HepG2 (cell line): ENCODE data around the gene GAS2L2. TPM values are rescaled to one million over a fixed set of nuclear protein-coding genes. Genes with fewer than 3 reads are reported as not detected.

ENCODE experiments used
- DZIP1 ChIP-seq: sonication (generic); formaldehyde crosslinking; IDR thresholded peaks from 2 replicates; pipeline ENCODE4 v1.5.0; 2020; ENCODE audit warnings: mild to moderate bottlenecking, missing genetic modification reagents
- MIXL1 ChIP-seq: IDR thresholded peaks from 2 replicates; pipeline ENCODE4 v1.6.1; 2016
- MLX ChIP-seq: IDR thresholded peaks from 2 replicates; pipeline ENCODE4 v1.6.1; 2016
- NBN ChIP-seq: fragments of 450-650 bp; conservative IDR thresholded peaks from 2 replicates; pipeline ENCODE4 v1.6.1; 2017
- THAP8 ChIP-seq: sonication (generic); formaldehyde crosslinking; IDR thresholded peaks from 2 replicates; pipeline ENCODE4 v1.5.1; 2020; ENCODE audit warnings: missing genetic modification reagents, mild to moderate bottlenecking, borderline replicate concordance
- ZNF318 ChIP-seq: sonication (generic); formaldehyde crosslinking; IDR thresholded peaks from 2 replicates; pipeline ENCODE4 v1.4.0; 2020; ENCODE audit warnings: mild to moderate bottlenecking, missing genetic modification reagents
- ZNF614 ChIP-seq: IDR thresholded peaks from 2 replicates; pipeline ENCODE4 v1.6.1; 2018; ENCODE audit warnings: missing biosample characterization, missing genetic modification reagents, inconsistent platforms, borderline replicate concordance
- ZSCAN21 ChIP-seq: sonication (generic); formaldehyde crosslinking; IDR thresholded peaks from 2 replicates; pipeline ENCODE4 v1.8.0; 2022; ENCODE audit warnings: mild to moderate bottlenecking, missing genetic modification reagents, moderate library complexity, borderline replicate concordance
- polyA plus RNA-seq, 8 experiments: library from polyadenylated mRNA; depleted of rRNA in 3 of 8; stranded (reverse) in 7 of 8; unstranded in 1 of 8; fragments of >200 nt; fragmentation: Illumina TruSeq in 4 of 8; extraction: Trizol in 4 of 8; gene quantifications; 2 replicates each; pipeline versions ENCODE4 v1.2.1 to v1.2.3, GENCODE V29; 2011 to 2016; ENCODE audit warnings: low read depth in 4 of 8, missing spikeins in 1 of 8, mixed read lengths in 1 of 8; ENCODE audit not compliant: insufficient read depth in 1 of 8
- total RNA-seq, 5 experiments: library from RNA; depleted of rRNA; stranded (reverse); fragments of >200 nt; fragmentation: Illumina TruSeq; extraction: Trizol; gene quantifications; 2 replicates each; pipeline ENCODE4 v1.2.3, GENCODE V29; 2016; ENCODE audit warnings: low read depth in 1 of 5
- TF ChIP-seq, protein P1 (sequence below): sonication (generic); formaldehyde crosslinking; IDR thresholded peaks from 2 replicates; pipeline ENCODE4 v1.4.0; 2020; ENCODE audit warnings: mild to moderate bottlenecking, missing genetic modification reagents

Gene GAS2L2
- total and polyA plus RNA-seq, 2 of the 13 experiments (the other 11 are each of a cell fraction or from before 2014, with no cell fraction given) = not detected

DNA sequence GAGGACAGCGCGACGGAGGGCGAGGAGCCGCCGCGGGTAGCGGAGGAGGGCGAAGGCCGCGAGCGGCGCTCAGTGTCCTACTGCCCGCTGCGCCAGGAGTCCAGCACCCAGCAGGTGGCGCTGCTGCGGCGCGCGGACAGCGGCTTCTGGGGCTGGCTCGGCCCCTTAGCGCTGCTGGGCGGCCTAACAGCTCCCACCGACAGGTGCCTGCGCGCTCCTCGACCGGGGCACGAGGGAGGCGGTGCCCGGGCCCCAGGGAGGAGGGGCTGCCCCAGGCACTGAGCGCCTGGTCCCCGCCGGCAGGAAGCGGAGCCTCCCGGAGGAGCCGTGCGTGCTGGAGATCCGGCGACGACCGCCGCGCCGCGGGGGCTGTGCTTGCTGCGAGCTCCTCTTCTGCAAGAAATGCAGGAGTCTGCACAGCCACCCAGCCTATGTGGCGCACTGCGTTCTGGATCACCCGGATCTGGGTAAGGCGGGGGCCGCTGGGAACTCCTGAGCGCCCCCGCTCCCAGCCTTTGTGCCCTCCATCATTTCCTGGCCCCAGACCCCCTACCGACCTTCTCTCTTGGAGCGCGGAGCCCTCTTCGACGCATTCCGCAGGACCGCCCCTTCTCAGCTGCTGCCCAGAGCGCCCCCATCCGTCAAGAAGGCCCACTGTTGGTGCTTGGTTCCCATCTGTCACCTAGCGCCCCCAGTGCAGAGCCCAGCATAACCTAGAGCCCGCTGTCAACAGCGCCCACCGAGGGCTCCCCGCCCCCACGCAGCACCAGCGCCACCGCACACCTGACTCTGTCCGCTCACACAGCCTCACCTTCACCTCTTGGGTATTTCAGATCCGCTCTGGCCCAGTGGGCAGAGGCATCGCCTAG, 11.3 kb upstream of the GAS2L2 start (continued):
- TF ChIP-seq, protein P1, sequence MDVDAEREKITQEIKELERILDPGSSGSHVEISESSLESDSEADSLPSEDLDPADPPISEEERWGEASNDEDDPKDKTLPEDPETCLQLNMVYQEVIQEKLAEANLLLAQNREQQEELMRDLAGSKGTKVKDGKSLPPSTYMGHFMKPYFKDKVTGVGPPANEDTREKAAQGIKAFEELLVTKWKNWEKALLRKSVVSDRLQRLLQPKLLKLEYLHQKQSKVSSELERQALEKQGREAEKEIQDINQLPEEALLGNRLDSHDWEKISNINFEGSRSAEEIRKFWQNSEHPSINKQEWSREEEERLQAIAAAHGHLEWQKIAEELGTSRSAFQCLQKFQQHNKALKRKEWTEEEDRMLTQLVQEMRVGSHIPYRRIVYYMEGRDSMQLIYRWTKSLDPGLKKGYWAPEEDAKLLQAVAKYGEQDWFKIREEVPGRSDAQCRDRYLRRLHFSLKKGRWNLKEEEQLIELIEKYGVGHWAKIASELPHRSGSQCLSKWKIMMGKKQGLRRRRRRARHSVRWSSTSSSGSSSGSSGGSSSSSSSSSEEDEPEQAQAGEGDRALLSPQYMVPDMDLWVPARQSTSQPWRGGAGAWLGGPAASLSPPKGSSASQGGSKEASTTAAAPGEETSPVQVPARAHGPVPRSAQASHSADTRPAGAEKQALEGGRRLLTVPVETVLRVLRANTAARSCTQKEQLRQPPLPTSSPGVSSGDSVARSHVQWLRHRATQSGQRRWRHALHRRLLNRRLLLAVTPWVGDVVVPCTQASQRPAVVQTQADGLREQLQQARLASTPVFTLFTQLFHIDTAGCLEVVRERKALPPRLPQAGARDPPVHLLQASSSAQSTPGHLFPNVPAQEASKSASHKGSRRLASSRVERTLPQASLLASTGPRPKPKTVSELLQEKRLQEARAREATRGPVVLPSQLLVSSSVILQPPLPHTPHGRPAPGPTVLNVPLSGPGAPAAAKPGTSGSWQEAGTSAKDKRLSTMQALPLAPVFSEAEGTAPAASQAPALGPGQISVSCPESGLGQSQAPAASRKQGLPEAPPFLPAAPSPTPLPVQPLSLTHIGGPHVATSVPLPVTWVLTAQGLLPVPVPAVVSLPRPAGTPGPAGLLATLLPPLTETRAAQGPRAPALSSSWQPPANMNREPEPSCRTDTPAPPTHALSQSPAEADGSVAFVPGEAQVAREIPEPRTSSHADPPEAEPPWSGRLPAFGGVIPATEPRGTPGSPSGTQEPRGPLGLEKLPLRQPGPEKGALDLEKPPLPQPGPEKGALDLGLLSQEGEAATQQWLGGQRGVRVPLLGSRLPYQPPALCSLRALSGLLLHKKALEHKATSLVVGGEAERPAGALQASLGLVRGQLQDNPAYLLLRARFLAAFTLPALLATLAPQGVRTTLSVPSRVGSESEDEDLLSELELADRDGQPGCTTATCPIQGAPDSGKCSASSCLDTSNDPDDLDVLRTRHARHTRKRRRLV (CRISPR knock-in tag) = no peak
- TF ChIP-seq MLX (CRISPR knock-in tag) (no peak), MIXL1 (0 out of 2 replicates have a peak, but pooled peaks have one; percentile 40), ZNF614 (peak; percentile 36; the same call in 1 of the 2 replicates), NBN (no peak), THAP8 (no peak), ZNF318 (CRISPR knock-in tag) (0 out of 2 replicates have a peak, but pooled peaks have one; percentile 72), DZIP1 (CRISPR knock-in tag) (no peak), ZSCAN21 (CRISPR knock-in tag) (peak; percentile 82)
